ENCODE results near the gene PELI2.

GRCh38 chr14:56161658-56162057, 43.4 kb downstream of the PELI2 start:
- TF ChIP-seq POLR2A (IDR thresholded peaks at IDR 0.05; ENCODE audit: low read length) (no peak), GATA1 (IDR thresholded peaks at IDR 0.05; ENCODE audit: low read depth, low read length) (no peak)
